ENCODE data around the gene KYAT1. TPM values are rescaled to one million over a fixed set of nuclear protein-coding genes. Genes with fewer than 3 reads are reported as not detected.
A peak's percentile ranks its signal among the peaks of the same experiment; 100 is the strongest.

The KYAT1 gene
- polyA plus RNA-seq, 10 donors = 4.1 to 7.6 (median 4.7) TPM

- no peak for DNase-seq
These were observed 29.2 kb upstream of the KYAT1 start for GRCh38 chr9:128910906-128911305.

DNA sequence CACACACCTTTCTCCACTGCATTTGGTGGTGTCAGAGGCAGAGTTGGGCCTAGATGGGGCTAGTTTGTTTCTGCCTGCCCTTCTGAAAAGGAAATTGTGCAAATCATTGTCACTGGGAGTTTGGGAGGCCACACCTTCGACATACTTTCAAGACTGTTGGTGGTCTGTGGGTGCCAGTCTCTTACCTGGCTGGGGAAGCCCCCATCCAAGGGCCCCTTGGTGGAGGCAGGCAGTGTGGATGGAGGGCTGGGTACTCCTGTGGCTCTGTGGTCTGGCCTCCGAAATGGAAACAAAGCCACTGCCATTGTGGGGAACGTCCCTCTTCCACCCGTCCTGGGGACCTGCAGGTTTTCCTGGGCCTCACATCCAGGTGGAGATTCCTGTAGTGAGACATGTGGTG is 28.1 kb upstream of the KYAT1 start:
- no peak for DNase-seq

DNA sequence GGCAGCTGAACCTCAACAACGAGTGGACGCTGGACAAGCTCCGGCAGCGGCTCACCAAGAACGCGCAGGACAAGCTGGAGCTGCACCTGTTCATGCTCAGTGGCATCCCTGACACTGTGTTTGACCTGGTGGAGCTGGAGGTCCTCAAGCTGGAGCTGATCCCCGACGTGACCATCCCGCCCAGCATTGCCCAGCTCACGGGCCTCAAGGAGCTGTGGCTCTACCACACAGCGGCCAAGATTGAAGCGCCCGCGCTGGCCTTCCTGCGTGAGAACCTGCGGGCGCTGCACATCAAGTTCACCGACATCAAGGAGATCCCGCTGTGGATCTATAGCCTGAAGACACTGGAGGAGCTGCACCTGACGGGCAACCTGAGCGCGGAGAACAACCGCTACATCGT is 26.6 kb upstream of the KYAT1 start:
- DNase-seq = no peak

DNA sequence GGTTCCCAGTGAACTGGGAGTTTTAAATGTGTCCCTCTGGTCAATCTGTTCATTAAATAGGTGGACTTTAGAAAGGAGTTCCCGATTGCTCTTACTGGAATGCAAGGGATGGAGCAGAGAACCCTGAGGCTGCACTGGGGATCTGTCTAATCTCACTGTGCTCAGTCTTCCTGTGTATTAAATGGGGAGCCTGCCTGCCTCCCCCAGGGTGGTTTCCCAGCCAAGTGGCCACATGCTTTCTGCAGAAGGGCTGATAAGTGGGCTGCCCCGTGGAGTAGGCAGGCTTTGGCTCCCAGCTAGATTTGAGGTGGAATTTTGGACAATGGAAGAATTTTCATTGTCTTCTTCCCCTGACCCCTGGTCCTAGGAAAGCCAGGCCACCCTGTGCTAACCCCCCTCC is 25.0 kb upstream of the KYAT1 start:
- no peak for DNase-seq

DNA sequence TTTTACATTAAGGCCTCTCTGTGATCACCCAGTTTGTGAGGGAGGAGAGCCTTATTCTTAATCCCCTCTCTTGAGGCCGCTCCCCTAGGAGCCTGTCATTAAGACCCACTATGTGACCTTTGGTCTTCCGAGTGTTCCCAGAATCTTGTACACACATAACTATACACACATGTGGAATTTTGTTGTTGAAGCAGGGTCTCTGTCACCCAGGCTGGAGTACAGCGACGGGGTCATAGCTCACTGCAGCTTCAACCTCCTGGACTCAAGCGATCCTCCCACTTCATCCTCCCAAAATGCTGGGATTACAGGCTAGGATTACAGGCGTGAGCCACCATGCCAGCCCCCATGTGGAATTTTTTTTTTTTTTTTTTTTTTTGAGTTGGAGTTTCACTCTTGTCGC is 24.2 kb upstream of the KYAT1 start:
- DNase-seq = no peak

DNA sequence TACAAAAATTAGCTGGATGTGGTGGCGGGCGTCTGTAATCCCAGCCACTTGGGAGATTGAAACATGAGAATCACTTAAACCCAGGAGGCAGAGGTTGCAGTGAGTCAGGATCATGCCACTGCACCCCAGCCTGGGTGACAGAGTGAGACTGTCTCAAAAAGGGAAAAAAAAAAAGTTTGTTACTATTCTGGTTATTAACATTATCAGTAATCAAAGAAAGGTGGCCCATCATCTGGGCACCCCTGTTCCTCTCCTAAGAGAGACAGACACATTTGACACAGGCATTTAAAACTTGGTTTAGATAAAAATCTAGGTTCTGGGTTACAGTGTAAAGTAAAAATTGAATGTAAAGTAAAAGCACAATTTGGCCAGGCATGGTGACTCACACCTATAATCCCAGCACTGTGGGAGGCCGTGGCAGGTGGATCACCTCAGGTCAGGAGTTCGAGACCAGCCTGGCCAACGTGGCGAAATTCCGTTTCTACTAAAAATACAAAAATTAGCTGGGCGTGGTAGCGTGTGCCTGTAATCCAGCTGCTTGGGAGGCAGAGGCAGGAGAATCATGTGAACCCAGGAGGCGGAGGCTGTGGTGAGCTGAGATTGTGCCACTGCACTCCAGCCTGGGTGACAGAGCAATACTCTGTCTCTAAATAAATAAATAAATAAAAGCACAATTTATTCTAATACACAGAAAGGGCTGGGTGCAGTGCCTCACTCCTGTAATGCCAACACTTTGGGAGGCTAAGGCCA is 22.3 kb upstream of the KYAT1 start:
- DNase-seq = no peak

GRCh38 chr9:128903079-128903461 is 21.3 kb upstream of the KYAT1 start:
- no peak for DNase-seq

GRCh38 chr9:128902351-128903078 is 20.8 kb upstream of the KYAT1 start:
- DNase-seq = no peak

- DNase-seq = no peak
These were observed 20.1 kb upstream of the KYAT1 start for GRCh38 chr9:128901822-128902221.

DNA sequence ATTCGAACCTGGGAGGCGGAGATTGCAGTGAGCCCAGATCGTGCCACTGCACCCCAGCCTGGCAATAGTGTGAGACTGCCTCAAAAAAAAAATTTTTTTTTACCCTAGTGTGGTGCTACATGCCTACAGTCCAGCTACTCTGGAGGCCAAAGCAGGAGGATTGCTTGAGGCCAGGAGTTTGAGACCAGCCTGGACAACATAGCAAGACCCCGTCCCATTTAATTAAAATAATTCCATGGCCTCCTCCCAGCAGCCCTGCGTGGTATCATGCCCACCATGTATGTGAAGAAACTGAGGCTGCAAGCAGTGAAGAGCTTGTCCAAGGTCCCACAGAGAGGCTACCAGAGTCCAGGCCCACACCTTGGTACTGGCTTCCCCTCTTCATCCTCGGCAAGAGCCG is 19.6 kb upstream of the KYAT1 start:
- no peak for DNase-seq

- no peak for DNase-seq
These were observed 18.0 kb upstream of the KYAT1 start for GRCh38 chr9:128899566-128900322.

- DNase-seq = no peak
These were observed 17.3 kb upstream of the KYAT1 start for GRCh38 chr9:128898845-128899565.

GRCh38 chr9:128898382-128898781 is 16.6 kb upstream of the KYAT1 start:
- DNase-seq = no peak

DNA sequence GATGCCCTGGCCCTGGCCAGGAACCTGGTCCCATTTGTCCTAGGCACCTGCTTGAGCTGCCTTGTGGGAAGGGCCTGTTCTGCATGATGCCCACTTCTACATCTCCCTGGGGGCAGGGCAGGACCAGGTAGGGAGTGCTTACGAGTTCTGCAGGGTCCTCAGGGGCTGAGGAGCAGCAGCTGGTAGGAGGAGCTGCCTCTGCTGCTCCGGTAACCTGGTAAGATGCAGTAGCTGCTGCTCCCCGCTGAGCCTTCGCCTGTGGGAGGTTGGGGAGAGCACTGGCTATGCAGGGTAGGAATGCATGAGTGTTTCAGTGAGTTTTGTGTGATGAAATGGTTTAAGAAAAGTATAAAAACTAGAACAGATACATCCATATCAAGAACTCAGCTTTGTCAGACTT is 13.8 kb upstream of the KYAT1 start:
- DNase-seq = no peak

- no peak for DNase-seq
These were observed 13.0 kb upstream of the KYAT1 start for GRCh38 chr9:128894764-128895163.

DNA sequence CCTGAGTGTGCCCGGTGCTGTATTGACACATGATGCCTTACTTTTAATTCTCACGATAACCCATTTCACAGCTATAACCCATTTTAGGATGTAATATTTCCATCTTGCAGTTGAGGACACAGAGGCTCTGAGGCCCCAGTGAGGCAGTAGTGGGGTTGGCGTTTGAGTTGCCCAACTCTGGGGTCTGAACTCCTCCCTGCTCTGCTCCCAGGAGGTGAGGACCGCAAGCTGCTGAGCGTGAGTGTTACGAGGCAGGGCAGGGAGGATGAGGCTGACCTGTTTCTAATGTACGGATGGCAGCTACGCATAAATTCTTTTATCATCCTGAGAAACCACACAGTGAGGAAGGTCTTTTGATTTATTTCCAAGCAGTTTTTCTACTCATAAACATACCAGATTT is 11.6 kb upstream of the KYAT1 start:
- DNase-seq = no peak

DNA sequence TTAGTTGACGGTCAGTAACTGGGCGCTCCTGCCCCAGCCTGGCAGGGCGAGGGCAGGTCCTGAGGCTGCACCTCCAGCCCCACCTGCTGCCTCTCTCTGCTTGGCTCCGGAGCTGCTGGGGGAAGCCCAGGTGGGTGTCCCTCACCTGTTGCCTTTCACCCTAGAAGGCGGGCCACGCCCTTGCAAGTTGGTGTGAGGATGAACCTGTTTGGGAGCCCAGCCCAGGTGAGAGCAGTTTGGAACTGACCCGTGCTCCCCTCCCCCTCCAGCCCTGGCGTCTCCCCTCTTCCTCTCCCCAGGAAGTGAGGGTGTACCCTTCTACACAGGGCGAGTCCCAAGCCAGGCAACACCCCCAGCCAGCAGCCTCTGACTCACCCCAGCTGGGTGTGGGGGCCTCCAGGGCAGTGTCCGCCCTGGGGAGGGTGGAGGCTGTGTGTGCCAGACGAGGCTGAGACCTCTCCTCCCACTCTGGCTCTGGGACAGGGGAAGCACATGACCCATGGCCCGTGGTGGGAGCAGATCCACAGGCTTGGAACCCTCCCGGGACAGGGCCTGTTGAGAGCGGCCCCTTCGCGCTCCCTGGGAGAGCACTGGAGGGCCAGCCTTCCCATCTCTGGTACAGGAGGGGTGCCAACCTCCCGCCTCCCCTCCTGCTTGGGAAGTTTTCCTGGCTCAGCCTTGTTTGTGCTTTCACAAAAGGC is 10.6 kb upstream of the KYAT1 start:
- peak in 2 of 3 donors; percentile 51 to 68 for DNase-seq

DNA sequence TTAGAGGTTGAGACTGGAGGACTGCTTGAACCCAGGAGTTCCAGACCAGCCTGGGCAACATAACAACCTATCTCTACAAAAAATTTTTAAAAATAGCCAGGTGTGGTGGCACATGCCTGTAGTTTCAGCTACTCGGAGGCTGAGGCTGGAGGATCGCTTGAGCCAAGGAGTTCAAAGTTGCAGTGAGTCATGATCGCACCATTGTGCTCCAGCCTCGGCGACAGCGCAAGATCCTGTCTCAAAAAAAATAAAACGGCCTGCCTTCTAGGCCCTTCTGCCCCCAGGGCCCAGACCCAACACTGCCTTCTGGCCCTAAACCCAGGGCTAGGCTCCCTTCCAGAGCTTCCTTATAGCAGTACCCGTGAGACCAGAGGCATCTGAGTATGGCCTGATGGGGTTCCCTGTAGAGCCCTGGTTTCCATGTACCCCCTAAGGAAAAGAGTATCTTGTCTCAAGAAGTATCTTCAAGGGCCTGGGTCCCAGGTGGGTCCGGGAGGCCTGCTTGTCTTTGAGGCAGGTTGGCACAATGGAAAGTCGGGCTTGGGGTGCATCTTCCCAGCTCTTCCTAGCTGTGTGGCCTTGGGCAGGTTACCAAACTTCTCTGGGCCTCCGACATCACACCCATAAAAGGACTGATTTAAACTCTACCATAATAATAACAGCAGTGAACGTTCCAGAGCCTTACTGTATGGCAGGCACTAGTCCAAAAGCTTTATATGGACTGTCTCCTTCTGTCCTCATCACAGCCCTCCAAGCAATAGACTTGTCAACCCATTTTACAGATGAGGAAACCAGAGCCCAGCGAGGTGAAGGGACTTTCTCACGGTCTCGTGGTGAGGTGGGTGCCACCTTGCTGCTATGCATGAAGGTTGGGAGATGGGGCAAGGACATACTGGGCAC is 9.8 kb upstream of the KYAT1 start:
- no peak for DNase-seq

GRCh38 chr9:128887914-128888350 is 6.2 kb upstream of the KYAT1 start:
- no peak for DNase-seq

- no peak for DNase-seq
These were observed 5.3 kb upstream of the KYAT1 start for GRCh38 chr9:128887049-128887448.
